GM23338 (cell line): Measurements from ENCODE around the gene AMBP. TPM values are rescaled to one million over a fixed set of nuclear protein-coding genes. Genes with fewer than 3 reads are reported as not detected.

Experiments used
- ATAC-seq: fragments of 200-7000 bp; cut with Tn5 transposase; 3 replicates; pipeline ENCODE4 v1.9.1; 2020
- DNase-seq: peaks from one replicate; pipeline ENCODE4 v3.0.0-alpha.2; 2015; ENCODE audit warnings: low spot score
- H2AFZ ChIP-seq: fragments of 200-600 bp; sonication (generic); 2 replicates; pipeline ENCODE4 v1.8.0; 2016; ENCODE audit warnings: antibody characterized with exemption, mild to moderate bottlenecking, moderate library complexity
- H3F3A ChIP-seq: fragments of 200-600 bp; sonication (generic); replicated peaks from 2 replicates; pipeline ENCODE4 v1.8.0; 2017; ENCODE audit warnings: antibody characterized with exemption, mixed run types, low read depth
- H3K27ac ChIP-seq: fragments of 200-600 bp; sonication (generic); 2 replicates; pipeline ENCODE4 v1.6.1; 2016; ENCODE audit warnings: low read depth
- H3K27me3 ChIP-seq: fragments of 200-600 bp; sonication (generic); 2 replicates; pipeline ENCODE4 v1.8.0; 2016; ENCODE audit warnings: mild to moderate bottlenecking, mixed run types, moderate library complexity; ENCODE audit not compliant: insufficient read depth
- H3K36me3 ChIP-seq: fragments of 200-600 bp; sonication (generic); 2 replicates; pipeline ENCODE4 v1.8.0; 2016; ENCODE audit warnings: mild to moderate bottlenecking; ENCODE audit not compliant: insufficient read depth
- H3K4me1 ChIP-seq: fragments of 200-600 bp; sonication (generic); 2 replicates; pipeline ENCODE4 v1.8.0; 2016; ENCODE audit warnings: mild to moderate bottlenecking, moderate library complexity; ENCODE audit not compliant: insufficient read depth
- H3K4me2 ChIP-seq: fragments of 200-600 bp; sonication (generic); 2 replicates; pipeline ENCODE4 v1.7.1; 2017; ENCODE audit warnings: mixed run types
- H3K4me3 ChIP-seq: fragments of 200-600 bp; sonication (generic); 2 replicates; pipeline ENCODE4 v1.6.1; 2016; ENCODE audit warnings: mixed run types
- H3K79me2 ChIP-seq: fragments of 200-600 bp; sonication (generic); replicated peaks from 2 replicates; pipeline ENCODE4 v1.8.0; 2017; ENCODE audit warnings: mild to moderate bottlenecking; ENCODE audit not compliant: insufficient read depth
- H3K9me2 ChIP-seq: fragments of 200-600 bp; sonication (generic); 2 replicates; pipeline ENCODE4 v1.8.0; 2017; ENCODE audit not compliant: insufficient read depth
- H4K20me1 ChIP-seq: fragments of 200-600 bp; sonication (generic); replicated peaks from 2 replicates; pipeline ENCODE4 v1.8.0; 2017; ENCODE audit warnings: mild to moderate bottlenecking; ENCODE audit not compliant: insufficient read depth
- H3K27ac Mint-ChIP-seq: 2 replicates; pipeline ENCODE4 v1.8.0; 2020; ENCODE audit warnings: inconsistent platforms, mild to moderate bottlenecking, moderate library complexity, mixed read lengths
- H3K27me3 Mint-ChIP-seq: 3 replicates; pipeline ENCODE4 v1.8.0; 2022; ENCODE audit warnings: low read depth, mild to moderate bottlenecking, moderate library complexity, mixed read lengths, inconsistent platforms; ENCODE audit not compliant: insufficient read depth, poor library complexity
- H3K36me3 Mint-ChIP-seq: 3 replicates; pipeline ENCODE4 v1.8.0; 2021; ENCODE audit warnings: low read depth, mild to moderate bottlenecking, inconsistent platforms, moderate library complexity, mixed read lengths
- H3K4me1 Mint-ChIP-seq: 3 replicates; pipeline ENCODE4 v1.8.0; 2020; ENCODE audit warnings: mild to moderate bottlenecking, inconsistent platforms, mixed read lengths
- H3K4me3 Mint-ChIP-seq: 3 replicates; pipeline ENCODE4 v1.8.0; 2021; ENCODE audit warnings: moderate library complexity, mild to moderate bottlenecking, inconsistent platforms, mixed read lengths
- H3K9me3 Mint-ChIP-seq: 3 replicates; pipeline ENCODE4 v1.8.0; 2020; ENCODE audit warnings: moderate library complexity, mild to moderate bottlenecking, inconsistent platforms, mixed read lengths
- CREB1 ChIP-seq: fragments of 250-450 bp; sonication (Bioruptor Pico); IDR thresholded peaks from 2 replicates; pipeline ENCODE4 v1.5.0; 2020; ENCODE audit warnings: low read depth, mild to moderate bottlenecking, moderate library complexity
- NANOG ChIP-seq: IDR thresholded peaks from 2 replicates; pipeline ENCODE4 v1.6.1; 2016; ENCODE audit warnings: antibody characterized with exemption, borderline replicate concordance
- POLR2AphosphoS5 ChIP-seq: IDR thresholded peaks from 2 replicates; pipeline ENCODE4 v1.6.1; 2016; ENCODE audit warnings: antibody characterized with exemption, low read depth
- polyA plus RNA-seq: library from polyadenylated mRNA; unstranded; fragments of >200 nt; fragmentation: Nextera tagmentation; extraction: Ambion mirVana; gene quantifications from 2 replicates; pipeline ENCODE4 v1.2.1, GENCODE V29; 2016
- total RNA-seq: library from RNA; depleted of rRNA; stranded (reverse); fragments of >200 nt; shearing (Covaris generic); gene quantifications from 2 replicates; pipeline ENCODE4 v1.2.3, GENCODE V29; 2014
- TF ChIP-seq, protein P1 (sequence below): fragments of 250-450 bp; sonication (Bioruptor Pico); IDR thresholded peaks from 2 replicates; pipeline ENCODE4 v1.5.0; 2020; ENCODE audit warnings: mild to moderate bottlenecking, moderate library complexity
- TF ChIP-seq, protein P2 (sequence below), 2 experiments: fragments of 200-600 bp in 1 of 2; sonication (generic) in 1 of 2; conservative IDR thresholded peaks; 2 replicates each; pipeline versions ENCODE4 v1.5.1 to v1.6.1; 2016 to 2017; ENCODE audit warnings: antibody characterized with exemption in 2 of 2, low read depth in 2 of 2, mild to moderate bottlenecking in 2 of 2, moderate library complexity in 1 of 2
- TF ChIP-seq, protein P3 (sequence below): IDR thresholded peaks from 2 replicates; pipeline ENCODE4 v1.6.1; 2016; ENCODE audit warnings: antibody characterized with exemption

AMBP gene
- total and polyA plus RNA-seq, 2 experiments from 2014 or later, result 1.3 to 2.0 TPM

DNA sequence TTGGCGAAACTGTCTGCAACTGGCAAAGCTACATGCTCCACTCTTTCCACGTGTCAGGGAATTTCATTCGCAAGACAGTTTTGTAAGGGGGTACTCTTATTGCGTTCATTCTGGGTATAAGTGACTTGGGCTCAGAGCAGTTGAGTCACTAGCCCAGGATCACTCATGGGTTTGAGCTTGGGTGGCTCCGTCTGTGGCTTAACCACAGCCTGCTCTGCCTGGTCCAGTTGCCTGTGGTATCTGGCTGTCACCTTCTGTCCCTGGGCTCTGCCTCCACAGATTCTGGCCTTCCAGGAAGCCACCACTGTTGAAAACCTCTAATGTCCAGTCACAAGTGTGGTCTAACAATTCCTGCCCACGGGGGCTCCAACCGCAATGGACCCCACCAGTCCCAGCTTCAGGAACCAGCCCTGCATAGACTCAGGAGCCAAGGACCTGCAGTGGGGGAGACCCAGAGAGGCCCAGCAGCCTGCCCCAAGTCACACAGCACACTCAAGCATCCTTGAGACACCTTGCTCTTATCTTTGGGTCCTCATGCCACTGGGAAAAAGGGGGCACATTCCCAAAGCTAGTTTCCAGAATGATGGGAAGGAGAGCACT is 10.6 kb upstream of the AMBP start (continued):
- TF ChIP-seq, protein P1, sequence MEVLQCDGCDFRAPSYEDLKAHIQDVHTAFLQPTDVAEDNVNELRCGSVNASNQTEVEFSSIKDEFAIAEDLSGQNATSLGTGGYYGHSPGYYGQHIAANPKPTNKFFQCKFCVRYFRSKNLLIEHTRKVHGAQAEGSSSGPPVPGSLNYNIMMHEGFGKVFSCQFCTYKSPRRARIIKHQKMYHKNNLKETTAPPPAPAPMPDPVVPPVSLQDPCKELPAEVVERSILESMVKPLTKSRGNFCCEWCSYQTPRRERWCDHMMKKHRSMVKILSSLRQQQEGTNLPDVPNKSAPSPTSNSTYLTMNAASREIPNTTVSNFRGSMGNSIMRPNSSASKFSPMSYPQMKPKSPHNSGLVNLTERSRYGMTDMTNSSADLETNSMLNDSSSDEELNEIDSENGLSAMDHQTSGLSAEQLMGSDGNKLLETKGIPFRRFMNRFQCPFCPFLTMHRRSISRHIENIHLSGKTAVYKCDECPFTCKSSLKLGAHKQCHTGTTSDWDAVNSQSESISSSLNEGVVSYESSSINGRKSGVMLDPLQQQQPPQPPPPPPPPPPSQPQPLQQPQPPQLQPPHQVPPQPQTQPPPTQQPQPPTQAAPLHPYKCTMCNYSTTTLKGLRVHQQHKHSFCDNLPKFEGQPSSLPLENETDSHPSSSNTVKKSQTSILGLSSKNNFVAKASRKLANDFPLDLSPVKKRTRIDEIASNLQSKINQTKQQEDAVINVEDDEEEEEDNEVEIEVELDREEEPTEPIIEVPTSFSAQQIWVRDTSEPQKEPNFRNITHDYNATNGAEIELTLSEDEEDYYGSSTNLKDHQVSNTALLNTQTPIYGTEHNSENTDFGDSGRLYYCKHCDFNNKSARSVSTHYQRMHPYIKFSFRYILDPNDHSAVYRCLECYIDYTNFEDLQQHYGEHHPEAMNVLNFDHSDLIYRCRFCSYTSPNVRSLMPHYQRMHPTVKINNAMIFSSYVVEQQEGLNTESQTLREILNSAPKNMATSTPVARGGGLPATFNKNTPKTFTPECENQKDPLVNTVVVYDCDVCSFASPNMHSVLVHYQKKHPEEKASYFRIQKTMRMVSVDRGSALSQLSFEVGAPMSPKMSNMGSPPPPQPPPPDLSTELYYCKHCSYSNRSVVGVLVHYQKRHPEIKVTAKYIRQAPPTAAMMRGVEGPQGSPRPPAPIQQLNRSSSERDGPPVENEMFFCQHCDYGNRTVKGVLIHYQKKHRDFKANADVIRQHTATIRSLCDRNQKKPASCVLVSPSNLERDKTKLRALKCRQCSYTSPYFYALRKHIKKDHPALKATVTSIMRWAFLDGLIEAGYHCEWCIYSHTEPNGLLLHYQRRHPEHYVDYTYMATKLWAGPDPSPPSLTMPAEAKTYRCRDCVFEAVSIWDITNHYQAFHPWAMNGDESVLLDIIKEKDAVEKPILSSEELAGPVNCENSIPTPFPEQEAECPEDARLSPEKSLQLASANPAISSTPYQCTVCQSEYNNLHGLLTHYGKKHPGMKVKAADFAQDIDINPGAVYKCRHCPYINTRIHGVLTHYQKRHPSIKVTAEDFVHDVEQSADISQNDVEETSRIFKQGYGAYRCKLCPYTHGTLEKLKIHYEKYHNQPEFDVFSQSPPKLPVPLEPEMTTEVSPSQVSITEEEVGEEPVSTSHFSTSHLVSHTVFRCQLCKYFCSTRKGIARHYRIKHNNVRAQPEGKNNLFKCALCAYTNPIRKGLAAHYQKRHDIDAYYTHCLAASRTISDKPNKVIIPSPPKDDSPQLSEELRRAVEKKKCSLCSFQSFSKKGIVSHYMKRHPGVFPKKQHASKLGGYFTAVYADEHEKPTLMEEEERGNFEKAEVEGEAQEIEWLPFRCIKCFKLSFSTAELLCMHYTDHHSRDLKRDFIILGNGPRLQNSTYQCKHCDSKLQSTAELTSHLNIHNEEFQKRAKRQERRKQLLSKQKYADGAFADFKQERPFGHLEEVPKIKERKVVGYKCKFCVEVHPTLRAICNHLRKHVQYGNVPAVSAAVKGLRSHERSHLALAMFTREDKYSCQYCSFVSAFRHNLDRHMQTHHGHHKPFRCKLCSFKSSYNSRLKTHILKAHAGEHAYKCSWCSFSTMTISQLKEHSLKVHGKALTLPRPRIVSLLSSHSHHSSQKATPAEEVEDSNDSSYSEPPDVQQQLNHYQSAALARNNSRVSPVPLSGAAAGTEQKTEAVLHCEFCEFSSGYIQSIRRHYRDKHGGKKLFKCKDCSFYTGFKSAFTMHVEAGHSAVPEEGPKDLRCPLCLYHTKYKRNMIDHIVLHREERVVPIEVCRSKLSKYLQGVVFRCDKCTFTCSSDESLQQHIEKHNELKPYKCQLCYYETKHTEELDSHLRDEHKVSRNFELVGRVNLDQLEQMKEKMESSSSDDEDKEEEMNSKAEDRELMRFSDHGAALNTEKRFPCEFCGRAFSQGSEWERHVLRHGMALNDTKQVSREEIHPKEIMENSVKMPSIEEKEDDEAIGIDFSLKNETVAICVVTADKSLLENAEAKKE (CRISPR knock-in tag), result no peak
- TF ChIP-seq POLR2AphosphoS5 (no peak), CREB1 (no peak), NANOG (no peak)

DNA sequence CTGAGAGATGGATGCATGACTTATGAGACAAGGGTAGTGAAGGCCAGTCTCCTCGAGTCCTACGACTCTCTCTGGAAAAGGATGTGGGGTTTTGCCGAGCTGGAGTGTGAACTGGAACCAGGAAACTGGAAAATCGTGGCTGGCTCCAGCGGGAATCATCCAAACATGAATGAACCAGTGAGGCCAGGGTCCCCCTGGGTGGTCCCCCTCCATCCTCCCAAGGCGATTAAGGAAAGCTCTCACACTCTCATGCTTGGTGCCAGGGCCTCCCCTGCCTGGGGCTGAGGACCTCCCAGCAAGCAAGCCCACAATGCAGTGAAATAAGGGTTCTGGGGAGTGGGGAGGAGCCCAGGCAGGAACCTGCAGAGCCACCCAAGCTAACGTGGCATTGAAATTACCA is 9.6 kb upstream of the AMBP start:
- Histone ChIP-seq H3K79me2 (no peaks in the 10 kb centered on the region), H4K20me1 (no peaks in the 10 kb centered on the region), H3K27me3 (no peaks in the 10 kb centered on the region), H3K9me2 (no peaks in the 10 kb centered on the region), H3F3A (no peaks in the 10 kb centered on the region), H2AFZ (no peak overlapping the region), H3K27ac (no peak overlapping the region), H3K4me1 (no peaks in the 10 kb centered on the region), H3K4me3 (no peak overlapping the region), H3K4me2 (no peak overlapping the region), H3K36me3 (no peaks in the 10 kb centered on the region)
- Mint-ChIP-seq H3K27ac (no peak overlapping the region), H3K4me1 (no peaks in the 10 kb centered on the region), H3K27me3 (peaks cover 10% of the 10 kb centered on the region), H3K4me3 (no peak overlapping the region), H3K9me3 (no peaks in the 10 kb centered on the region), H3K36me3 (no peaks in the 10 kb centered on the region)
- no peak for DNase-seq
- ATAC-seq, result no peak
- TF ChIP-seq, protein P1 (CRISPR knock-in tag), result no peak
- TF ChIP-seq, protein P2, sequence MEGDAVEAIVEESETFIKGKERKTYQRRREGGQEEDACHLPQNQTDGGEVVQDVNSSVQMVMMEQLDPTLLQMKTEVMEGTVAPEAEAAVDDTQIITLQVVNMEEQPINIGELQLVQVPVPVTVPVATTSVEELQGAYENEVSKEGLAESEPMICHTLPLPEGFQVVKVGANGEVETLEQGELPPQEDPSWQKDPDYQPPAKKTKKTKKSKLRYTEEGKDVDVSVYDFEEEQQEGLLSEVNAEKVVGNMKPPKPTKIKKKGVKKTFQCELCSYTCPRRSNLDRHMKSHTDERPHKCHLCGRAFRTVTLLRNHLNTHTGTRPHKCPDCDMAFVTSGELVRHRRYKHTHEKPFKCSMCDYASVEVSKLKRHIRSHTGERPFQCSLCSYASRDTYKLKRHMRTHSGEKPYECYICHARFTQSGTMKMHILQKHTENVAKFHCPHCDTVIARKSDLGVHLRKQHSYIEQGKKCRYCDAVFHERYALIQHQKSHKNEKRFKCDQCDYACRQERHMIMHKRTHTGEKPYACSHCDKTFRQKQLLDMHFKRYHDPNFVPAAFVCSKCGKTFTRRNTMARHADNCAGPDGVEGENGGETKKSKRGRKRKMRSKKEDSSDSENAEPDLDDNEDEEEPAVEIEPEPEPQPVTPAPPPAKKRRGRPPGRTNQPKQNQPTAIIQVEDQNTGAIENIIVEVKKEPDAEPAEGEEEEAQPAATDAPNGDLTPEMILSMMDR (conservative IDR thresholded peaks at IDR 0.05; ENCODE audit: low read depth in 2 of 2), result no peak
- TF ChIP-seq, protein P3, sequence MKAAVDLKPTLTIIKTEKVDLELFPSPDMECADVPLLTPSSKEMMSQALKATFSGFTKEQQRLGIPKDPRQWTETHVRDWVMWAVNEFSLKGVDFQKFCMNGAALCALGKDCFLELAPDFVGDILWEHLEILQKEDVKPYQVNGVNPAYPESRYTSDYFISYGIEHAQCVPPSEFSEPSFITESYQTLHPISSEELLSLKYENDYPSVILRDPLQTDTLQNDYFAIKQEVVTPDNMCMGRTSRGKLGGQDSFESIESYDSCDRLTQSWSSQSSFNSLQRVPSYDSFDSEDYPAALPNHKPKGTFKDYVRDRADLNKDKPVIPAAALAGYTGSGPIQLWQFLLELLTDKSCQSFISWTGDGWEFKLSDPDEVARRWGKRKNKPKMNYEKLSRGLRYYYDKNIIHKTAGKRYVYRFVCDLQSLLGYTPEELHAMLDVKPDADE, result no peak
- TF ChIP-seq CREB1, result no peak
